ENCODE measurements around the gene BCO2. TPM values are rescaled to one million over a fixed set of nuclear protein-coding genes. Genes with fewer than 3 reads are reported as not detected.

BCO2 gene
- total RNA-seq, 2 donors from 2014 or later = 0.24 to 1.0 TPM

DNA sequence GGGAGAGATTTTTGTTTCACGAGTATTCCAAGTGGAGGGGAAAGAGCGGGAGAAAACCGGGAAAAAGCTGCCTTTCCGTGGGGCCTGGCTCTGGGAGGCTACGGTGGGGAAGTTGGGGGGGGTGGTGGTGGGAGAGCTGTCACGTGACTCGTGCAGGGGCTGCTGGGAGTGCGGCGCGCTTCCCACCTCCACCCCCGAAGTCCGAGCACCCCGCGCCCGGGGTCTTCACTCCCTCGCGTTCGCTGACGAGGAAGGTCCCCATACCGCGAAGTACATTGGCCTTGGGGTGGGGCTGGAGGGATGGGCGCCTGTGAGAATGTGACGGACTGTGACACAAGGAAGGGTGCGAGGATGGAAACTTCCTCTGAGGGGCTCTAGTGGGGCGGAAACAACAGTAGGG, 8.2 kb upstream of the BCO2 start, which contains the start of gene TEX12:
TSS of gene TEX12 (plus strand) at position 228 of the 400 bp plus-strand sequence. CDS start 1,897 bp downstream, outside the sequence.
- H3K9ac ChIP-seq (ENCODE audit: extremely low read depth, low read length, poor library complexity, severe bottlenecking) = no peak within 1 kb of the TSS
- H3K4me1 Mint-ChIP-seq = no peaks in the 10 kb centered on the region
- no peaks in the 10 kb centered on the region for H3K9me3 ChIP-seq (ENCODE audit: control insufficient read depth, low read length)
- WGBS, 2 experiments (ENCODE audit: insufficient coverage in 1 of 2, insufficient read length in 1 of 2) = 93 to 97% methylated on average over 12 to 25 of the region's 25 CpGs
- no peak within 1 kb of the TSS for H3K4me3 ChIP-seq (ENCODE audit: low read length)
- no peak for TF ChIP-seq CTCF (conservative IDR thresholded peaks at IDR 0.05)
- no peaks in the 10 kb centered on the region for H3K36me3 Mint-ChIP-seq (ENCODE audit: low read depth)
- H3K36me3 ChIP-seq (ENCODE audit: control insufficient read depth, insufficient read depth, low read length) = no peaks in the 10 kb centered on the region
- H3K4me1 ChIP-seq (ENCODE audit: control insufficient read depth, insufficient read depth, low read length) = no peaks in the 10 kb centered on the region
- peaks cover 2% of the 10 kb centered on the region for H3K27me3 Mint-ChIP-seq (ENCODE audit: insufficient read depth)
- no peak within 1 kb of the TSS for H3K27ac Mint-ChIP-seq
- no peak for DNase-seq
- H3K4me3 Mint-ChIP-seq = no peak within 1 kb of the TSS
- no peaks in the 10 kb centered on the region for H3K27me3 ChIP-seq (ENCODE audit: control insufficient read depth, insufficient read depth, low read length, poor library complexity, severe bottlenecking)
- no peak within 1 kb of the TSS for H3K27ac ChIP-seq (ENCODE audit: low read depth, low read length)
- H3K9me3 Mint-ChIP-seq = no peaks in the 10 kb centered on the region

GRCh38 chr11:112172362-112172994, 2.8 kb upstream of the BCO2 start:
- Histone ChIP-seq H3K9me3 (ENCODE audit: control insufficient read depth, low read length) (no peaks in the 10 kb centered on the region), H3K27ac (ENCODE audit: low read depth, low read length) (no peak overlapping the region), H3K9ac (ENCODE audit: extremely low read depth, low read length, poor library complexity, severe bottlenecking) (no peak overlapping the region), H3K27me3 (ENCODE audit: control insufficient read depth, insufficient read depth, low read length, poor library complexity, severe bottlenecking) (no peaks in the 10 kb centered on the region), H3K4me3 (ENCODE audit: low read length) (no peak overlapping the region), H3K4me1 (ENCODE audit: control insufficient read depth, insufficient read depth, low read length) (no peaks in the 10 kb centered on the region), H3K36me3 (ENCODE audit: control insufficient read depth, insufficient read depth, low read length) (no peaks in the 10 kb centered on the region)
- H3K27ac Mint-ChIP-seq = no peak overlapping the region
- peaks cover 2% of the 10 kb centered on the region for H3K27me3 Mint-ChIP-seq (ENCODE audit: insufficient read depth)
- 100% methylated on average over 1 of the region's 2 CpGs; no CpG with 5 or more reads in 1 of the 2 experiments for WGBS, 2 experiments (ENCODE audit: insufficient coverage in 1 of 2, insufficient read length in 1 of 2)
- TF ChIP-seq CTCF (conservative IDR thresholded peaks at IDR 0.05) = no peak
- H3K4me1 Mint-ChIP-seq = no peaks in the 10 kb centered on the region
- H3K9me3 Mint-ChIP-seq = no peaks in the 10 kb centered on the region
- H3K4me3 Mint-ChIP-seq = no peak overlapping the region
- H3K36me3 Mint-ChIP-seq (ENCODE audit: low read depth) = no peaks in the 10 kb centered on the region
- no peak for DNase-seq

DNA sequence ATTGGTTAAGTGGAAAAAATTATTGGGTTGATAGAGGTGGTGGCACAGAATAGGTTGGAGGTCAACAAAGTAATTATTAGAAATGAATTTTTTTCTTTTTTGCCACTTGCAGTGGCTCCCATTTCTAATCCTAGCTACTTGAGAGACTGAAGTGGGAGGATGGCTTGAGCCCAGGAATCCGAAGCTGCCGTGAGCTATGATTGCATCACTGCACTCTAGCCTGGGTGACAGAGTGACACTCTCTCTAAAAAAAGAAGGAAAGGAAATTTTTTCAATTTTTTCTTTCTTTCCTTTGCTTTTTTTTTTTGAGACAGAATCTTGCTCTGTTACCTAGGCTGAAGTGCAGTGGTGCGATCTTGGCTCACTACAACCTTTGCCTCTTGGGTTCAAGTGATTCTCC, 2.2 kb upstream of the BCO2 start:
- TF ChIP-seq CTCF (conservative IDR thresholded peaks at IDR 0.05) = no peak
- no peak for DNase-seq
- no peak overlapping the region for H3K27ac Mint-ChIP-seq
- no peaks in the 10 kb centered on the region for H3K36me3 Mint-ChIP-seq (ENCODE audit: low read depth)
- WGBS, 2 experiments (ENCODE audit: insufficient coverage in 1 of 2, insufficient read length in 1 of 2) = 93% methylated on average over 3 of the region's 3 CpGs; no CpG with 5 or more reads in 1 of the 2 experiments
- no peak overlapping the region for H3K9ac ChIP-seq (ENCODE audit: extremely low read depth, low read length, poor library complexity, severe bottlenecking)
- no peaks in the 10 kb centered on the region for H3K4me1 ChIP-seq (ENCODE audit: control insufficient read depth, insufficient read depth, low read length)
- H3K27ac ChIP-seq (ENCODE audit: low read depth, low read length) = no peak overlapping the region
- no peak overlapping the region for H3K4me3 Mint-ChIP-seq
- H3K9me3 ChIP-seq (ENCODE audit: control insufficient read depth, low read length) = no peaks in the 10 kb centered on the region
- H3K4me1 Mint-ChIP-seq = no peaks in the 10 kb centered on the region
- no peaks in the 10 kb centered on the region for H3K27me3 ChIP-seq (ENCODE audit: control insufficient read depth, insufficient read depth, low read length, poor library complexity, severe bottlenecking)
- H3K4me3 ChIP-seq (ENCODE audit: low read length) = no peak overlapping the region
- H3K9me3 Mint-ChIP-seq = no peaks in the 10 kb centered on the region
- H3K36me3 ChIP-seq (ENCODE audit: control insufficient read depth, insufficient read depth, low read length) = no peaks in the 10 kb centered on the region
- H3K27me3 Mint-ChIP-seq (ENCODE audit: insufficient read depth) = peaks cover 4% of the 10 kb centered on the region
